ENCODE data around the gene MGAT4A. TPM values are rescaled to one million over a fixed set of nuclear protein-coding genes. Genes with fewer than 3 reads are reported as not detected.

Gene MGAT4A
- total RNA-seq, 1 experiment from 2014 or later = not detected

DNA sequence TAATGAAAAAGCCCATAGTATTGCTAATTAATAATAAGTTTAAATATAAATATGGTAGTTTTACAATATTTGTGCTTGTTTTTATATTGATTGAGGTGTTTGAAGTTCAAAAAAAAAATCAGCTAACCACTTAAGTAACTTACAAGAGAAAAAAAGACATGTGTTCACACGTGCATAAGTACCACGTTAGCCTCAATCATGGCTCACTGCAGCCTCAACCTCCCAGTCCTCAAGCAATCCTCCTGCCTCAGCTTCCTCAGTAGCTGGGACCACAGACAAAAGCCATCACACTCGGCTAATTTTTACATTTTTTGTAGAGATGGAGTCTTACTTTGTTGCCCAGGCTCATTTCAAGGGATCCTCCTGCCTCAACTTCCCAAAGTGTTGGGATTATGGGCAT lies 19.4 kb downstream of the MGAT4A start:
- Histone ChIP-seq H3K36me3 (no peaks in the 10 kb centered on the region), H3K27ac (no peak overlapping the region), H3K4me3 (no peak overlapping the region), H3K4me1 (replicated peaks) (no peaks in the 10 kb centered on the region), H3K9me3 (replicated peaks) (no peaks in the 10 kb centered on the region), H3K27me3 (replicated peaks) (no peaks in the 10 kb centered on the region; the same call in 1 of the 2 replicates)
- DNase-seq (ENCODE audit: low read depth in 1 of 2, low spot score in 2 of 2) = no peak

- Histone ChIP-seq H3K36me3 (no peaks in the 10 kb centered on the region), H3K4me3 (no peak overlapping the region), H3K9me3 (replicated peaks) (no peaks in the 10 kb centered on the region), H3K4me1 (replicated peaks) (no peaks in the 10 kb centered on the region), H3K27ac (no peak overlapping the region), H3K27me3 (replicated peaks) (no peaks in the 10 kb centered on the region; the same call in 1 of the 2 replicates)
- DNase-seq (ENCODE audit: low read depth in 1 of 2, low spot score in 2 of 2) = no peak
Measured at GRCh38 chr2:98710734-98711133, 20.2 kb downstream of the MGAT4A start.

- no peak overlapping the region for H3K4me3 ChIP-seq
- H3K4me1 ChIP-seq (replicated peaks) = no peaks in the 10 kb centered on the region
- H3K36me3 ChIP-seq = no peaks in the 10 kb centered on the region
- H3K27ac ChIP-seq = no peak overlapping the region
- no peak for DNase-seq (ENCODE audit: low read depth in 1 of 2, low spot score in 2 of 2)
- no peaks in the 10 kb centered on the region for H3K9me3 ChIP-seq (replicated peaks)
- H3K27me3 ChIP-seq (replicated peaks) = no peaks in the 10 kb centered on the region; the same call in 1 of the 2 replicates
Measured at GRCh38 chr2:98709535-98709934, 21.4 kb downstream of the MGAT4A start.

- no peaks in the 10 kb centered on the region for H3K36me3 ChIP-seq
- H3K9me3 ChIP-seq (replicated peaks) = no peaks in the 10 kb centered on the region
- no peak overlapping the region for H3K27ac ChIP-seq
- DNase-seq (ENCODE audit: low read depth in 1 of 2, low spot score in 2 of 2) = no peak
- no peak overlapping the region for H3K4me3 ChIP-seq
- no peaks in the 10 kb centered on the region for H3K4me1 ChIP-seq (replicated peaks)
- no peaks in the 10 kb centered on the region; the same call in 1 of the 2 replicates for H3K27me3 ChIP-seq (replicated peaks)
Measured at GRCh38 chr2:98708396-98709186, 22.3 kb downstream of the MGAT4A start.

DNA sequence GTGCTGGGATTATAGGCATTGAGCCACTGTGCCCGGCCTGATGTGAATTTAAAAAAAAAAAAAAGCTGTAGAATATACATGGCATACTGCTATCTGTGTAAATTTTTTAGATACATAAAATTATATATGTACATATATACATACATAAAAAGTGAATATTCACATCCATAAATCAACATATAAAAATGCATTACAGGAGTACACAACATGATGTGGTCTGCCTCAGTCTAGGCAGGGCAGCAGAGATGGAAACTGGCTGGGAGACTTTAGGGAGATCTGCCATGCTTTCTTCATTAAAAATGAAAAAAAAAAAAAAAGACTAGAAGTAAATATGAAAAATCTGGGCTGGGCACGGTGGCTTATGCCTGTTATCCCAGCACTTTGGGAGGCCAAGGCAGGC lies 24.3 kb downstream of the MGAT4A start:
- Histone ChIP-seq H3K4me1 (replicated peaks) (no peaks in the 10 kb centered on the region), H3K36me3 (no peaks in the 10 kb centered on the region), H3K9me3 (replicated peaks) (no peaks in the 10 kb centered on the region), H3K27ac (no peak overlapping the region), H3K27me3 (replicated peaks) (no peaks in the 10 kb centered on the region; the same call in 1 of the 2 replicates), H3K4me3 (no peak overlapping the region)
- DNase-seq (ENCODE audit: low read depth in 1 of 2, low spot score in 2 of 2) = no peak

DNA sequence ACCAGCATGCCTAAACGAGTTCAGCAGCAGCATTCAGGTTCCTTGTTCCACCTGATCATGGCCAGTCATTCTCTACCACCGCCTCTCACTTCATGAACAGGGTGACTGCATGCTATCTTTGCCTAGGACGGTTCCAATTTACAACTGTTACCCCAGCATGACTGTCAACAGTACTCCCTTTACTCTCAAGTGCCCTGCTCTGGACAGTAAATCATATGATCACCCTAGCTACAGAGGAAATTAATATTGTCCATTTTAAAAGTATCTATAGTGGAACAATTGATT lies 25.7 kb downstream of the MGAT4A start:
- Histone ChIP-seq H3K27me3 (replicated peaks) (no peaks in the 10 kb centered on the region; the same call in 1 of the 2 replicates), H3K27ac (no peak overlapping the region), H3K4me3 (no peak overlapping the region), H3K4me1 (replicated peaks) (no peaks in the 10 kb centered on the region), H3K9me3 (replicated peaks) (no peaks in the 10 kb centered on the region), H3K36me3 (no peaks in the 10 kb centered on the region)
- DNase-seq (ENCODE audit: low read depth in 1 of 2, low spot score in 2 of 2) = no peak

- Histone ChIP-seq H3K4me1 (replicated peaks) (no peaks in the 10 kb centered on the region), H3K27ac (no peak overlapping the region), H3K27me3 (replicated peaks) (no peaks in the 10 kb centered on the region; the same call in 1 of the 2 replicates), H3K36me3 (no peaks in the 10 kb centered on the region), H3K9me3 (replicated peaks) (no peaks in the 10 kb centered on the region), H3K4me3 (no peak overlapping the region)
- DNase-seq (ENCODE audit: low read depth in 1 of 2, low spot score in 2 of 2) = no peak
Measured at GRCh38 chr2:98704499-98705332, 26.2 kb downstream of the MGAT4A start.

DNA sequence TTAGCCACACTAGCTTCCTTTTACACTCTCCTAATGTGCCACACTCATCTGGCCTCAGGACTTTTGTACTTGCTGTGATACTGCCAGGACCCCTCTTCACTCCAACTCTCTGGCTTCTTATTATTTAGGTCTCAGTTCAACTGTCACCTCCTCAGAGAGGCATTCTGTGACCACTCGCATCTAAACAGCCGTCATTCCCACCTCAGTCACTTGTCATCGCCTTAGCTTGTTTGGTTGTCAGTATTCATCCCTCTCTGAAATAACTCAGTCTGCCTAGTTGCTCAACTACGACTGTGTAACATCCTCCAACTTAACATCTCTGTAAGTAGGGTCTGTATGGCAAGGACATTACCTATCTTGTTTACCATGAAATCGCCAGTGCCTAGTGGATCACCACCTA lies 27.2 kb downstream of the MGAT4A start:
- H3K4me3 ChIP-seq = no peak overlapping the region
- no peak overlapping the region for H3K27ac ChIP-seq
- no peaks in the 10 kb centered on the region for H3K4me1 ChIP-seq (replicated peaks)
- no peaks in the 10 kb centered on the region for H3K9me3 ChIP-seq (replicated peaks)
- no peaks in the 10 kb centered on the region for H3K36me3 ChIP-seq
- no peaks in the 10 kb centered on the region; the same call in 1 of the 2 replicates for H3K27me3 ChIP-seq (replicated peaks)
- DNase-seq (ENCODE audit: low read depth in 1 of 2, low spot score in 2 of 2) = no peak

GRCh38 chr2:98702858-98703620 lies 27.9 kb downstream of the MGAT4A start:
- Histone ChIP-seq H3K36me3 (no peaks in the 10 kb centered on the region), H3K27me3 (replicated peaks) (no peaks in the 10 kb centered on the region), H3K4me1 (replicated peaks) (no peaks in the 10 kb centered on the region), H3K9me3 (replicated peaks) (no peaks in the 10 kb centered on the region), H3K4me3 (no peak overlapping the region), H3K27ac (no peak overlapping the region)
- DNase-seq (ENCODE audit: low read depth in 1 of 2, low spot score in 2 of 2) = no peak

GRCh38 chr2:98702127-98702802 lies 28.7 kb downstream of the MGAT4A start:
- no peaks in the 10 kb centered on the region for H3K36me3 ChIP-seq
- no peaks in the 10 kb centered on the region for H3K4me1 ChIP-seq (replicated peaks)
- H3K27ac ChIP-seq = no peak overlapping the region
- H3K27me3 ChIP-seq (replicated peaks) = no peaks in the 10 kb centered on the region
- no peaks in the 10 kb centered on the region for H3K9me3 ChIP-seq (replicated peaks)
- H3K4me3 ChIP-seq = no peak overlapping the region
- DNase-seq (ENCODE audit: low read depth in 1 of 2, low spot score in 2 of 2) = no peak

- no peak overlapping the region for H3K27ac ChIP-seq
- no peak overlapping the region for H3K4me3 ChIP-seq
- no peaks in the 10 kb centered on the region for H3K27me3 ChIP-seq (replicated peaks)
- DNase-seq (ENCODE audit: low read depth in 1 of 2, low spot score in 2 of 2) = no peak
- H3K36me3 ChIP-seq = no peaks in the 10 kb centered on the region
- H3K9me3 ChIP-seq (replicated peaks) = no peaks in the 10 kb centered on the region
- H3K4me1 ChIP-seq (replicated peaks) = no peaks in the 10 kb centered on the region
Measured at GRCh38 chr2:98701230-98701629, 29.7 kb downstream of the MGAT4A start.

DNA sequence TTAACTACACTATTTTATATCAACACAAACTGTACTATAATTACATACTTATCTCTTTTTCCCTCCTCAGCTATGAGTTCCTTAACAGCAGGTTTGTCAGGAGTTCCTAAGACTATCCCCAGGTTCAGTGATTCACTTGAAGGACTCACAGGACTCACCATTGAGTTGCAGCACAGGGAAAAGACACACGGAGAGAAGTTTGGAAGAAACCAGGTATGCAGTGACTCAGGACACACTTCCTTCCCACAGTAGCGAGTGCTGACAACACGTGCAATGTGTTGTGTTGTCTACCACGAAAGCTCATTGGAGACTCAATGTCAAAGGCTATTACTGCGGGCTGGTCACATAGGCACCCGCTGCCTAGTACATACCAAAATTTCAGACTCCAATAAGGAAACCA lies 32.0 kb downstream of the MGAT4A start:
- H3K9me3 ChIP-seq (replicated peaks) = no peaks in the 10 kb centered on the region
- no peak for DNase-seq (ENCODE audit: low read depth in 1 of 2, low spot score in 2 of 2)
- H3K36me3 ChIP-seq = no peaks in the 10 kb centered on the region
- no peak overlapping the region for H3K4me3 ChIP-seq
- H3K27ac ChIP-seq = no peak overlapping the region
- H3K27me3 ChIP-seq (replicated peaks) = no peaks in the 10 kb centered on the region
- no peaks in the 10 kb centered on the region for H3K4me1 ChIP-seq (replicated peaks)

GRCh38 chr2:98697651-98698337 lies 33.1 kb downstream of the MGAT4A start:
- Histone ChIP-seq H3K36me3 (no peaks in the 10 kb centered on the region), H3K4me3 (no peak overlapping the region), H3K4me1 (replicated peaks) (no peaks in the 10 kb centered on the region), H3K27ac (no peak overlapping the region), H3K27me3 (replicated peaks) (no peaks in the 10 kb centered on the region), H3K9me3 (replicated peaks) (no peaks in the 10 kb centered on the region)
- no peak for DNase-seq (ENCODE audit: low read depth in 1 of 2, low spot score in 2 of 2)
